HL-60 (cell line): ENCODE data around the gene PPME1.

Experiments
- CTCF ChIP-seq: IDR thresholded peaks from one replicate; pipeline ENCODE4 v1.5.1; 2011; ENCODE audit warnings: low read length, control low read depth, inconsistent platforms; ENCODE audit not compliant: insufficient read depth
- POLR2AphosphoS5 ChIP-seq: IDR thresholded peaks from 2 replicates; pipeline ENCODE4 v1.6.1; 2012; ENCODE audit warnings: low read depth
- REST ChIP-seq: IDR thresholded peaks from 2 replicates; pipeline ENCODE4 v1.6.1; 2012; ENCODE audit warnings: low read depth; ENCODE audit not compliant: insufficient replicate concordance

- no peak for TF ChIP-seq CTCF
- TF ChIP-seq REST: no peak
- no peak for TF ChIP-seq POLR2AphosphoS5
Measured at GRCh38 chr11:74185695-74186094, 14.6 kb downstream of the PPME1 start.
